GM12891 (cell line): ENCODE data around the gene ANKUB1.

ENCODE experiments used
- DNase-seq: peaks from one replicate; pipeline ENCODE4 v3.0.0; 2011; ENCODE audit warnings: low spot score; ENCODE audit not compliant: insufficient read length
- FAIRE-seq: peaks from 2 replicates; lab custom pipeline; 2011; peaks lifted over from hg19 to GRCh38; lab: Jason Lieb, UNC
- PAX5 ChIP-seq: IDR thresholded peaks from 2 replicates; pipeline ENCODE4 v1.6.1; 2011; ENCODE audit warnings: low read length, moderate library complexity, mild to moderate bottlenecking; ENCODE audit not compliant: insufficient read depth, severe bottlenecking
- POLR2A ChIP-seq: IDR thresholded peaks from 2 replicates; pipeline ENCODE4 v1.6.1; 2011; ENCODE audit warnings: low read depth, low read length, control low read depth
- POLR2AphosphoS5 ChIP-seq: IDR thresholded peaks from 2 replicates; pipeline ENCODE4 v1.6.1; 2011; ENCODE audit warnings: low read depth, low read length, control low read depth
- POU2F2 ChIP-seq: IDR thresholded peaks from 2 replicates; pipeline ENCODE4 v1.6.1; 2011; ENCODE audit warnings: low read depth, mild to moderate bottlenecking, control low read depth, low read length, moderate library complexity
- SPI1 ChIP-seq: IDR thresholded peaks from 2 replicates; pipeline ENCODE4 v1.6.1; 2011; ENCODE audit warnings: low read depth, low read length, control low read depth
- TAF1 ChIP-seq: IDR thresholded peaks from 2 replicates; pipeline ENCODE4 v1.6.1; 2011; ENCODE audit warnings: low read depth, low read length, control low read depth

ANKUB1 gene

GRCh38 chr3:149784064-149784704 is 8.2 kb downstream of the ANKUB1 start:
- no peak for DNase-seq
- no peak for FAIRE-seq

DNA sequence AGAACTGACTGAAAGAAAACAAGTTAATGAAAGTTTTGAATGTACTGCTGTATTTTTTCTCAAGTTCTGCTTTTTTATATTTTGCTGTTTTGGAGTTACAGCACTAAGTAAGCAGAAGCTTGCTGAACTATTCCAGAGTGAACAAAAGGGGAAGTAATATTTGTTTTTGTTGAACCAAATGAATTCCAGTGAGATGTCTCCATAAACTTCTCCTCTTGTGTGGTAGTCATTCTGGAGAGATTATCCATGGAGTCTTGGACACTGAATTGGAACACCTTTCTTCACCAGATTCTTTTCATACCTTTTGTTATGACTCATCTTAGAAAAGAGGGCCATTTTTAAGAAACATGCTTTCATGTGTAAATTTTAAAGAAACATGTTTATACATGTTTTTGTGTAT is 8.8 kb downstream of the ANKUB1 start:
- FAIRE-seq (no peak), DNase-seq (no peak)
- no peak for TF ChIP-seq SPI1
- TF ChIP-seq POLR2AphosphoS5, result no peak
- TF ChIP-seq TAF1, result no peak
- no peak for TF ChIP-seq POU2F2
- no peak for TF ChIP-seq PAX5
- TF ChIP-seq POLR2A, result no peak

More at GRCh38 chr3:149784064-149784704, 8.2 kb downstream of the ANKUB1 start:
- no peak for TF ChIP-seq PAX5
- TF ChIP-seq TAF1, result no peak
- TF ChIP-seq POLR2AphosphoS5, result no peak
- TF ChIP-seq SPI1, result no peak
- TF ChIP-seq POLR2A, result no peak
- TF ChIP-seq POU2F2, result no peak

DNA sequence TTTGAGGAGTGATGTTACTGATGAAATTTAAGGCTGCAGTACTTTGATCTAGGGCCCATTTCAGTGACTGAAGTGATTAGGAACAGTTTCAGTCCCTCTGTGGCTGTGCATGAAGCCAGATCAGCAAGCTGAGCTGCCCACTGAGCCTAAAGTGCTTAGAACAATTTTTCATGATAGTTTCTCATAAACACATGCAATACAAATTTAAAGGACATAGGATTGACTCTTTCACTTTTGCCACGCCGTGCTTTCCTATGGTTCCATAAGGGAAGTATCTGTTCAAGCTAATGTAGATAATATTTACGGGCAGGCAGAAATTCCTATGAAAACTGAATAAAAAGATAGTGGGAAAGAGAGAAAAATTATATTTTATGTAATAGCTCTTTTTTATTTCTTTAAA is 10.6 kb downstream of the ANKUB1 start:
- TF ChIP-seq POU2F2 (no peak), TAF1 (no peak), SPI1 (no peak), PAX5 (no peak), POLR2AphosphoS5 (no peak), POLR2A (no peak)
- no peak for FAIRE-seq
- DNase-seq, result no peak

- TF ChIP-seq TAF1 (no peak), PAX5 (no peak), POLR2A (no peak)
- DNase-seq (no peak), FAIRE-seq (peak; percentile 26)
Observed at GRCh38 chr3:149781211-149781610, 11.1 kb downstream of the ANKUB1 start.

GRCh38 chr3:149777414-149778214 is 14.7 kb downstream of the ANKUB1 start:
- FAIRE-seq (no peak), DNase-seq (no peak)
- TF ChIP-seq PAX5 (no peak), POLR2AphosphoS5 (no peak), SPI1 (no peak), TAF1 (no peak)

DNA sequence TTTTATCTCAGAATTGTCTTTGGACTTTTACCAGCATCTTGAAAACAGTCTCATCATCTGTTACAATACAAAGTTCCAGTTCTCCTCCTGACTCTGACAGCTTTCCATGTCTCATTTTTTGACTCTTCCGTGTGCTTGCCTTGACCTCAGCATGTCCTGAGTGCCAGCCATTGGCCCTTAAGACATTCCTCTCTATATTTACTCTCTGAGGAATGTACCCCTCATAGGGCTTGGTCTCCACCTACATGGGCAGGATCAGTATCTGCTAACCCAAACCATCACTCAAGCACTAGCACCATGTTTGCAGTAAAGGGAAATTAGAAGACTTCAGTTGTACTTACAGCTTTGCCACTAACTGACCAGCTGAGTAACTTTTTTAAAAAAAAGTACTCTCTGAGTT is 16.2 kb downstream of the ANKUB1 start:
- FAIRE-seq (no peak), DNase-seq (no peak)
- TF ChIP-seq POLR2A, result no peak
- no peak for TF ChIP-seq SPI1
- TF ChIP-seq POU2F2, result no peak
- no peak for TF ChIP-seq TAF1
- no peak for TF ChIP-seq PAX5
- TF ChIP-seq POLR2AphosphoS5, result no peak

DNA sequence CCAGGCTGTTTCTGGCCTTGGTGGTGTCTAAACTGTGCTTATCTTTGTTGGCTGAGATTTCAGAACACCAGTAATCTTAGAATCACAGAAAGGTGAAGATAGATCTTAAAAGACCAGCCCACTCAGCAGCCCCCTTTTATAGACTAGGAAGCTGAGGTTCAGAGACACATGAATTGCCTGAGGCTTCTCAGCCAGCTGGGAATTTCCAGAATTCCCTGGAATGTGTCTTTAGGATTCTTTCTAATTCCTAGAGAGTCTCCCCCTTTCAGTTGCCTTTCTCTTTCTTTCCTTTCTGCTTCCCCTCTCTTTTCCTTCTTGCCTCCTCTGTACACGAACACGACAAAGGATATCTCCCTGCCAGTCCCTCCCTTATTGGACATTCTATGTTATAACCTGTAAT is 19.5 kb downstream of the ANKUB1 start:
- no peak for TF ChIP-seq POU2F2
- no peak for TF ChIP-seq PAX5
- TF ChIP-seq POLR2A, result no peak
- TF ChIP-seq SPI1, result no peak
- TF ChIP-seq POLR2AphosphoS5, result no peak
- TF ChIP-seq TAF1, result no peak
- DNase-seq, result no peak
- FAIRE-seq, result no peak

- DNase-seq, result no peak
- no peak for TF ChIP-seq PAX5
- TF ChIP-seq SPI1, result no peak
- no peak for TF ChIP-seq POU2F2
- TF ChIP-seq POLR2A, result no peak
- TF ChIP-seq TAF1, result no peak
- no peak for TF ChIP-seq POLR2AphosphoS5
- no peak for FAIRE-seq
Observed at GRCh38 chr3:149771652-149772271, 20.6 kb downstream of the ANKUB1 start.

GRCh38 chr3:149770246-149770645 is 22.1 kb downstream of the ANKUB1 start:
- TF ChIP-seq PAX5 (no peak), SPI1 (no peak), POU2F2 (no peak), POLR2AphosphoS5 (no peak), POLR2A (no peak), TAF1 (no peak)
- FAIRE-seq, result no peak
- DNase-seq, result no peak
